ENCODE data around the gene KIF19.

DNA sequence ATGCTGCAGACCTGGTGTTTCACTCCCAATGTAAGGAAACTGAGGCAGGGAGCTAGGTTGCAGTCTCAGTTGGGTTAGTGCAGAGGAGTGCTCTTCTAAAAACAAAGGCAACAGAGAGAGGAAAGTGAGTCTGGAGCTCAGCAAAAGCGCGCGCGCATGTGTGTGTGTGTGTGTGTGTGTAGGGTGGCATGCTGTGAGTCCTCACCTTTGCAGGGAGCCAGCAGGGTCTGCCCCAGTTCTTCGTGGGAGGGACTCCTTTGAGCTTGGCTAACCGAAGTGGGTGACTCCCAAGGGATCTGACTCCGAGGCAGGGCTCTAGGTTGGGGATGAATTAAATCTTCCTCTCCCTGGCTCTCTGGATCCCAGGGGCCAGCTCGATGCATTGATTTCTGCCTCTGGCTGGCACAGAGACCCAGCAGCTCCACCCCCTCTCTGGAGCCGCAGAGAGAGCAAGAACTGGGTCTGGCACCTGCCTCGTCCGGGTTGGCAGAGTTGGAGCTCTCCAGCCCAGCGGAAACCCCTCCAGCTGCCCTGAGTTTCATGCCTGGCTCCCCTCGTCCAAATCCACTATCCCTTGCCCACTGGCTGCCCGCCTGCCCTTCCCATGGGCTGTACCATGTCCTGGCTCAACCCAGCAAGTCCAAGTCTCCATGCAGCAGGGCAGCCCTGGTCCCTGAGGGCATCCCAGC, 36.9 kb downstream of the KIF19 start:
- no peak for TF ChIP-seq EP300 (IDR thresholded peaks at IDR 0.05)
- TF ChIP-seq, protein P1, sequence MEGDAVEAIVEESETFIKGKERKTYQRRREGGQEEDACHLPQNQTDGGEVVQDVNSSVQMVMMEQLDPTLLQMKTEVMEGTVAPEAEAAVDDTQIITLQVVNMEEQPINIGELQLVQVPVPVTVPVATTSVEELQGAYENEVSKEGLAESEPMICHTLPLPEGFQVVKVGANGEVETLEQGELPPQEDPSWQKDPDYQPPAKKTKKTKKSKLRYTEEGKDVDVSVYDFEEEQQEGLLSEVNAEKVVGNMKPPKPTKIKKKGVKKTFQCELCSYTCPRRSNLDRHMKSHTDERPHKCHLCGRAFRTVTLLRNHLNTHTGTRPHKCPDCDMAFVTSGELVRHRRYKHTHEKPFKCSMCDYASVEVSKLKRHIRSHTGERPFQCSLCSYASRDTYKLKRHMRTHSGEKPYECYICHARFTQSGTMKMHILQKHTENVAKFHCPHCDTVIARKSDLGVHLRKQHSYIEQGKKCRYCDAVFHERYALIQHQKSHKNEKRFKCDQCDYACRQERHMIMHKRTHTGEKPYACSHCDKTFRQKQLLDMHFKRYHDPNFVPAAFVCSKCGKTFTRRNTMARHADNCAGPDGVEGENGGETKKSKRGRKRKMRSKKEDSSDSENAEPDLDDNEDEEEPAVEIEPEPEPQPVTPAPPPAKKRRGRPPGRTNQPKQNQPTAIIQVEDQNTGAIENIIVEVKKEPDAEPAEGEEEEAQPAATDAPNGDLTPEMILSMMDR (IDR thresholded peaks at IDR 0.05), result no peak
